GM20000 (cell line): Measurements from ENCODE around the gene DUT.
A peak's percentile ranks its signal among the peaks of the same experiment; 100 is the strongest.

Experiments
- DNase-seq: peaks from one replicate; pipeline ENCODE4 v3.0.0; 2012; ENCODE audit warnings: low spot score
- CTCF ChIP-seq: IDR thresholded peaks from 2 replicates; pipeline ENCODE4 v1.5.1; 2012; ENCODE audit warnings: mild to moderate bottlenecking, control low read depth; ENCODE audit errors: extremely low read depth, missing control alignments

The DUT gene

DNA sequence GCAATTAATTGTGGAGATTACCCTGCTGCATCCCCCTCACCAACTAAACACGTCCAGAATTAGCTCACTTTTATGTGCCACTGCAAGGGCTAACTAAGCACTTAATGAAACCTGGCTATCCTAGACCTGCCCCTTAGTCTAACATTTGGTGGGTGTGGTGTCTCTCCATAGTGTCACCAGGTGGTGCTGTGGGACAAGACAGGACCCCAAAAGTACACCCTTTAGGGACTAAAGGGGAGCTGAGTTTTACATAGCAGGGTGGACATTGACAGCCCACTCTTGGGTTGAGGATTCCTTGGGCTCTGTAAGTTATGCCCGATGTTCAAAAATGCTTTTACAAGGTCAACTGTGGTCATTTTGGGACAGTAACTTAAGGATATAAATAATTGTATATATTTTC, 5.7 kb downstream of the DUT start:
- TF ChIP-seq CTCF: no peak
- peak; percentile 29 for DNase-seq

DNA sequence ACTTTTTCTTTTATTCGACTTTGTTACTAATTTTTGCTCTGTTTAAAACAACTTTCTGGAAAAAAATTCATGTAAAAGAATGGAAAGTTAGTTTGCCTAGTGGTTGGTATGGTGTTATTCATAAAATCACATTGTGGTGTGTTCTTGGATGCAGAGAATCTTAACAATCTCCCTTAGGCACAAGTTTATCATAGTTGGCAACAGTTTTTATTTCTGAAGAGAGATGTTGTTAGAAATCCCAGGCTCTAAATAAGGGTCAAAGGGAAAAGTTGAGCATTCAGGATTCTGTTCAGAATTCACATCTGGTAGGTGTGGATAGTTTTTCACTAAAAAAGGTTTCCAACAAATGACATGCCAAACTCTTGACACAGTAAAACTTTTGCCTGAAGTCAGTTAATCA, 6.4 kb downstream of the DUT start:
- DNase-seq: no peak
- TF ChIP-seq CTCF: no peak

DNA sequence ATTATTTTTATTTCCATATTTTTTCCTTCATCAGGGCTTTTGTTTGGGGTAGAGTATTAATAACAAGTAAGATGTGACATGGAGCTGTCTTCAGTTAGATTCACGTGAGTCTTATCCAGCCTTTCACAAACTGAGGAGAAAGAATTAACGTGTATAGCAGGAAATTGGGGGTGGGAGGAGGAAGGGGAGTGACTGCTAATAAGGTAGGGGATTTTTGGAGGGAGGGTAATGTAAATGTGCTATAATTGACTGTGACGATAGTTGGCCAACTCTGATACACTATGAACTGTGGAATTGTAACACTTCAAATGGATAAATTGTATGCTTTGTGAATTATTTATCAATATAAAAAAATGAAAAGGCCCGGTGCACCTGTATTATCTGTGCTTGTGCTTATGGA, 8.9 kb downstream of the DUT start:
- TF ChIP-seq CTCF: no peak
- DNase-seq: no peak

GRCh38 chr15:48343865-48344264, 12.6 kb downstream of the DUT start:
- no peak for TF ChIP-seq CTCF
- no peak for DNase-seq

DNA sequence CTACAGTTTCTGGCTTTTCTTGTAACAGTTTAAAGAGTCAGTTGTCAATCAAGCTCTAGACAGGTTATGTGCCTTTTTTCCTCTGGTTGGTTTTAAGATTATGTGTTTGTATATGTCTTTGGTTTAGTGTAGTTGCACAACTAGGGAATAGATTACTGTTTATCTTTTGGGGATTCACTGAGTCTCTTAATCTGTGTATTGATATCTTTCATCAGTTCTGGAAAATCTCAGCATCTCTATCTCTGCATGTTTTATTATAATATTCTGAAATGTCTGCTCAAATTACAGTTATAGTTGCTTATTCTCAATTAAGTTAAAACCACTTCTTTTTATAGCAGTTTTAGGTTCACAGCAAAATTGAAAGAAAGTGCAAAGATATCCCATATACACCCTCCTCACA, 14.3 kb downstream of the DUT start:
- TF ChIP-seq CTCF: no peak
- DNase-seq: no peak

DNA sequence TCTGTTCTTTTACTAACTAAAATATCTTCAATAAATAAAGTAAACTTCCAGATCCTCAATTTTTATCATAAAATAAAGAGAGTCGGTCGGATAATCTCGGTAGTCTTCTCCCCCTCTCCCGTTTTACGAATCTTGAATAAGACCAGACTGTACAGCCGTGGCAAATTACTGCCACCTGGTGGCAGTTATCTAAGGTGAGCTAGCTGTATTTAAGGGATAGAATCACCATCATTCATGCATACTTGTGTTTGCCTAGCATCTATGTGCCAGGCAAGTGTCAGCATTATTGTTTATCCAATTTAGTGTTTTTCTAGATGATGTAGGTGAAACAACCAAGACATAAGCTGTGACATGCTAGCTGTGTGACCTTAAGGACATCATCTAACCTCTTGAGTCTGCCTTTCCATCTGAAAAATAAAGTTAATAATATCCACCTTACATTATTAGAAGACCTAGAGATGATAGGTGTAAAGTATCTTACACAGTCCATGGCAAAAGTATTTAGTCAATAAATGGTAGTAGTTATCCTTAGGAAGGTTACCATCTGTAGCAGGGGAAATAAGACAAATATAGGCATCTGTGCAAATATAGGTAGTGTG, 21.3 kb downstream of the DUT start:
- peak; percentile 53 for DNase-seq
- TF ChIP-seq CTCF: peak; percentile 65

DNA sequence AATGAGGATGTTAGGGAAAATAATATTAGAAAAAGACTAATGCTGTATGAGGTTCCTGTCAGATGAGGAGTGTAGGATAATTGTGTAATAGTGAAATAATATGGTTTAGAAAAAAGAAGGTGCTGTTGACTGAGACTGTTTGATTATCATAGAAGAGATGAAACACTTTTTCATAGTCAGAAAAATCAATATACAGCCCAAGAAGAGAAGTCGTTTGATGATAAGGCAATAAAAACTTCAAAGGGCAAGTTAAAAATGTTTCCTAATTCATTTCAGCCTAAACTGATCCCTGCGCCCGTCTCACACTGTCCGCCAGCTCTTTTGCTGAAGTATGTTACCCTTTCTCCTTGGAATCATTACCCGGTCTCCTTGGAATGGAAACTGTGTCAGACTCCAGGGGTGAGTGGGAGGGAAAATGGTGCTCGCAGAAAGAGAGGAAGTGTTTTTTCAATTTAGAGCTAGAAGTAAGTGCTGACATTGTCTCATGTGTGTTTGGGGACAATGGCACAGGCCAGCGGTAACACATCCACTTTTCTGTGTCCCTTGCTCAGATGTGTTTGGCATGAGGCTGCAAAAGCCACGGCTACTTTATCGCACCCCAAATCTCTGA, 23.6 kb downstream of the DUT start:
- no peak for TF ChIP-seq CTCF
- DNase-seq: no peak
